Activated CD4-positive, alpha-beta T cell treated with anti-CD3 and anti-CD28 coated beads for 1 hour (primary cell): Measurements from ENCODE around the gene RTP2.

ENCODE experiments used
- DNase-seq: peaks from one replicate; pipeline ENCODE4 v3.0.0-alpha.2; 2020

RTP2 gene

GRCh38 chr3:187702507-187703033 is at the start of gene RTP2:
Gene RTP2 (minus strand): TSS chr3:187702557. CDS start chr3:187702128, 429 bp downstream.
- DNase-seq: no peak

- no peak for DNase-seq
These were observed 48.3 kb upstream of the RTP2 start for GRCh38 chr3:187750513-187751123.

- DNase-seq: no peak
These were observed 47.7 kb upstream of the RTP2 start for GRCh38 chr3:187750006-187750512.

- DNase-seq: peak; percentile 82
These were observed 45.7 kb upstream of the RTP2 start for GRCh38 chr3:187748050-187748481.

GRCh38 chr3:187747506-187747905 is 45.1 kb upstream of the RTP2 start:
- no peak for DNase-seq

- DNase-seq: no peak
These were observed 44.3 kb upstream of the RTP2 start for GRCh38 chr3:187746442-187747281.

- DNase-seq: no peak
These were observed 43.7 kb upstream of the RTP2 start for GRCh38 chr3:187746059-187746441.

GRCh38 chr3:187745201-187746058 is 43.1 kb upstream of the RTP2 start, which contains the start of gene BCL6:
Gene BCL6 (minus strand): TSS chr3:187745468. CDS start chr3:187733693, 11,775 bp downstream.
- DNase-seq: peak; percentile 78

GRCh38 chr3:187744169-187745151 is 42.1 kb upstream of the RTP2 start:
- no peak for DNase-seq

- no peak for DNase-seq
These were observed 41.1 kb upstream of the RTP2 start for GRCh38 chr3:187743195-187744141.

- DNase-seq: no peak
These were observed 40.2 kb upstream of the RTP2 start for GRCh38 chr3:187742351-187743171.

GRCh38 chr3:187741403-187742350 is 39.3 kb upstream of the RTP2 start:
- DNase-seq: peak; percentile 59

GRCh38 chr3:187740421-187741399 is 38.4 kb upstream of the RTP2 start:
- peak; percentile 54 for DNase-seq

GRCh38 chr3:187739561-187740332 is 37.4 kb upstream of the RTP2 start:
- DNase-seq: peak; percentile 65

- DNase-seq: no peak
These were observed 36.8 kb upstream of the RTP2 start for GRCh38 chr3:187739094-187739560.
